CD14-positive monocyte (primary cell): ENCODE measurements around the gene PLEKHA7. TPM values are rescaled to one million over a fixed set of nuclear protein-coding genes. Genes with fewer than 3 reads are reported as not detected.

Experiments used
- DNase-seq, 3 donors: peaks; one replicate each; pipeline ENCODE4 v3.0.0-alpha.2; 2011 to 2022
- H2AFZ ChIP-seq: 2 replicates; pipeline ENCODE4 v1.6.0; 2012; ENCODE audit warnings: mild to moderate bottlenecking, low read depth, low read length, inconsistent platforms; ENCODE audit not compliant: insufficient read depth, poor library complexity, severe bottlenecking
- H3K27ac ChIP-seq, 2 donors: 1 replicate in 1 of 2; 2 replicates in 1 of 2; pipeline ENCODE4 v1.5.1; 2012 to 2013; ENCODE audit warnings: low read length in 2 of 2, control low read depth in 1 of 2, inconsistent platforms in 1 of 2, low read depth in 1 of 2, mild to moderate bottlenecking in 1 of 2
- H3K27me3 ChIP-seq, 2 donors: one replicate each; pipeline versions ENCODE4 v1.6.0 to v1.6.1; 2011 to 2013; ENCODE audit warnings: low read length in 2 of 2; ENCODE audit not compliant: control insufficient read depth in 2 of 2, insufficient read depth in 2 of 2
- H3K36me3 ChIP-seq, 2 donors: replicated peaks in 1 of 2; 1 replicate in 1 of 2; 2 replicates in 1 of 2; pipeline versions ENCODE4 v1.5.1 to v1.6.1; 2012 to 2013; ENCODE audit warnings: low read length in 2 of 2, control low read depth in 1 of 2, inconsistent platforms in 1 of 2, mild to moderate bottlenecking in 1 of 2; ENCODE audit not compliant: insufficient read depth in 2 of 2, control insufficient read depth in 1 of 2
- H3K4me1 ChIP-seq, 2 donors: 1 replicate in 1 of 2; 2 replicates in 1 of 2; pipeline versions ENCODE4 v1.5.1 to v1.6.1; 2012 to 2013; ENCODE audit warnings: low read length in 2 of 2, control low read depth in 1 of 2, inconsistent platforms in 1 of 2, mild to moderate bottlenecking in 1 of 2, moderate library complexity in 1 of 2; ENCODE audit not compliant: insufficient read depth in 2 of 2, control insufficient read depth in 1 of 2
- H3K4me2 ChIP-seq: replicated peaks from 2 replicates; pipeline ENCODE3; 2012; ENCODE audit warnings: low read length, moderate library complexity, mild to moderate bottlenecking; ENCODE audit not compliant: poor library complexity, severe bottlenecking; ENCODE audit errors: extremely low read depth
- H3K4me3 ChIP-seq, 3 experiments: fragments of 200-600 bp in 1 of 3; sonication (generic) in 1 of 3; replicated peaks in 1 of 3; 1 replicate in 2 of 3; 2 replicates in 1 of 3; pipeline ENCODE4 v1.5.1; 2011 to 2013; ENCODE audit warnings: low read length in 3 of 3, mild to moderate bottlenecking in 3 of 3, control low read depth in 2 of 3, low read depth in 2 of 3, inconsistent platforms in 1 of 3, moderate library complexity in 1 of 3
- H3K79me2 ChIP-seq: 2 replicates; pipeline ENCODE4 v1.6.0; 2012; ENCODE audit warnings: mild to moderate bottlenecking, control low read depth, inconsistent platforms, low read length, moderate library complexity; ENCODE audit not compliant: insufficient read depth
- H3K9ac ChIP-seq: 2 replicates; pipeline ENCODE4 v1.6.0; 2017; ENCODE audit warnings: low read length, mild to moderate bottlenecking; ENCODE audit not compliant: insufficient read depth, poor library complexity, severe bottlenecking
- H3K9me3 ChIP-seq, 2 donors: replicated peaks in 1 of 2; 1 replicate in 1 of 2; 2 replicates in 1 of 2; pipeline versions ENCODE4 v1.5.1 to v1.6.1; 2012 to 2013; ENCODE audit warnings: low read length in 2 of 2, control low read depth in 1 of 2; ENCODE audit not compliant: control insufficient read depth in 1 of 2, insufficient read depth in 1 of 2
- H4K20me1 ChIP-seq: 2 replicates; pipeline ENCODE4 v1.6.0; 2012; ENCODE audit warnings: mild to moderate bottlenecking, low read length, control low read depth, moderate library complexity; ENCODE audit not compliant: insufficient read depth
- H3K27ac Mint-ChIP-seq, 7 donors: one replicate each; pipeline ENCODE4 v1.8.0; 2020; ENCODE audit warnings: mild to moderate bottlenecking in 7 of 7, mixed read lengths in 7 of 7, moderate library complexity in 6 of 7, inconsistent platforms in 2 of 7
- H3K27me3 Mint-ChIP-seq, 3 donors: one replicate each; pipeline ENCODE4 v1.8.0; 2021 to 2022; ENCODE audit warnings: low read depth in 3 of 3, mild to moderate bottlenecking in 3 of 3, mixed read lengths in 3 of 3, moderate library complexity in 3 of 3, inconsistent platforms in 1 of 3
- H3K36me3 Mint-ChIP-seq, 2 donors: one replicate each; pipeline ENCODE4 v1.8.0; 2020; ENCODE audit warnings: mixed read lengths in 2 of 2, inconsistent platforms in 1 of 2, mild to moderate bottlenecking in 1 of 2
- H3K4me1 Mint-ChIP-seq: one replicate; pipeline ENCODE4 v1.8.0; 2020; ENCODE audit warnings: mild to moderate bottlenecking, mixed read lengths
- H3K4me3 Mint-ChIP-seq, 2 donors: one replicate each; pipeline ENCODE4 v1.8.0; 2020; ENCODE audit warnings: mild to moderate bottlenecking in 2 of 2, mixed read lengths in 2 of 2, moderate library complexity in 1 of 2
- H3K9me3 Mint-ChIP-seq, 7 donors: one replicate each; pipeline ENCODE4 v1.8.0; 2020 to 2022; ENCODE audit warnings: mixed read lengths in 7 of 7, mild to moderate bottlenecking in 6 of 7, moderate library complexity in 6 of 7, inconsistent platforms in 2 of 7
- CTCF ChIP-seq: fragments of 200-600 bp; IDR thresholded peaks from one replicate; pipeline ENCODE4 v1.8.0; 2022; ENCODE audit warnings: antibody characterized with exemption, mild to moderate bottlenecking
- WGBS: methylation state at CpG from one replicate; pipeline ENCODE4 v1.1.5; 2013; ENCODE audit warnings: missing lambda C conversion rate; ENCODE audit not compliant: insufficient coverage; 5-methylcytosine and 5-hydroxymethylcytosine counted together
- intact Hi-C, 2 donors: fragments of 100-400 bp; cut with micrococcal nuclease; formaldehyde crosslinking; loops; one replicate each; pipeline versions ENCODE4 v1.15.0 to v1.15.1; 2023
- polyA plus RNA-seq, 3 donors: library from polyadenylated mRNA; depleted of rRNA in 1 of 3; unstranded in 2 of 3; stranded (reverse) in 1 of 3; fragments of 300-500 nt in 2 of 3; fragments of >200 nt in 1 of 3; fragmentation: Illumina TruSeq in 2 of 3; gene quantifications; 1 replicate in 2 of 3; 2 replicates in 1 of 3; pipeline ENCODE4 v1.2.3, GENCODE V29; 2012 to 2021

Gene PLEKHA7
- polyA plus RNA-seq, 3 donors: 0.05 to 0.92 (median 0.22) TPM

GRCh38 chr11:16781936-16782919, 232.0 kb downstream of the PLEKHA7 start:
- Histone ChIP-seq H3K36me3 (no peaks in the 10 kb centered on the region), H3K27me3 (no peaks in the 10 kb centered on the region), H3K4me1 (peaks cover 17 to 21% of the 10 kb centered on the region in 2 donors), H3K4me2 (no peak overlapping the region), H4K20me1 (no peaks in the 10 kb centered on the region), H3K79me2 (no peaks in the 10 kb centered on the region), H3K27ac (no peak overlapping the region), H3K9ac (no peak overlapping the region), H3K4me3 (no peak overlapping the region), H2AFZ (no peak overlapping the region), H3K9me3 (no peaks in the 10 kb centered on the region)
- DNase-seq: no peak
- Mint-ChIP-seq H3K27me3 (peaks cover 0 to 5% (median 0%) of the 10 kb centered on the region in 3 donors), H3K9me3 (peaks cover 0 to 2% (median 0%) of the 10 kb centered on the region in 7 donors), H3K27ac (peak overlapping the region in 2 of 7 donors; percentile 5 to 54), H3K4me1 (peaks cover 28% of the 10 kb centered on the region), H3K36me3 (no peaks in the 10 kb centered on the region), H3K4me3 (no peak overlapping the region)
- intact Hi-C loops: loop anchor here (5.0 to 10.0 kb wide), 2 partner anchors 93 to 280 kb away; no protein-coding TSS in a partner anchor
- 92% methylated on average over 8 of the region's 11 CpGs for WGBS
- TF ChIP-seq CTCF: no peak

GRCh38 chr11:16780698-16781550, 233.3 kb downstream of the PLEKHA7 start:
- no peak overlapping the region for H3K27ac ChIP-seq
- no peak overlapping the region for H3K4me3 ChIP-seq
- H3K27me3 ChIP-seq: no peaks in the 10 kb centered on the region

More at GRCh38 chr11:16780698-16781550, 233.3 kb downstream of the PLEKHA7 start:
- peaks cover 0 to 2% (median 0%) of the 10 kb centered on the region in 7 donors for H3K9me3 Mint-ChIP-seq
- Histone ChIP-seq H3K36me3 (no peaks in the 10 kb centered on the region), H2AFZ (no peak overlapping the region), H3K79me2 (no peaks in the 10 kb centered on the region), H4K20me1 (no peaks in the 10 kb centered on the region), H3K9ac (no peak overlapping the region), H3K9me3 (no peaks in the 10 kb centered on the region), H3K4me1 (peaks cover 17 to 21% of the 10 kb centered on the region in 2 donors), H3K4me2 (no peak overlapping the region)
- peaks cover 27% of the 10 kb centered on the region for H3K4me1 Mint-ChIP-seq
- no peak overlapping the region for H3K4me3 Mint-ChIP-seq
- intact Hi-C loops: loop anchor here (5.0 to 10.0 kb wide), 2 partner anchors 94 to 281 kb away; no protein-coding TSS in a partner anchor
- DNase-seq: no peak
- no peak for TF ChIP-seq CTCF
- H3K27ac Mint-ChIP-seq: peak overlapping the region in 2 of 7 donors; percentile 30 to 46
- no peaks in the 10 kb centered on the region for H3K36me3 Mint-ChIP-seq
- H3K27me3 Mint-ChIP-seq: peaks cover 0 to 6% (median 1%) of the 10 kb centered on the region in 3 donors
- 92% methylated on average over 14 of the region's 19 CpGs for WGBS
